Calu3 (cell line): ENCODE measurements around the gene TMEM132A. TPM values are rescaled to one million over a fixed set of nuclear protein-coding genes. Genes with fewer than 3 reads are reported as not detected.

Experiments used
- BruUV-seq: library from RNA; stranded (reverse); fragments of 400-500 nt; replicated peaks from 2 replicates; lab custom pipeline; 2021; lab: Mats Ljungman, UMichigan
- CTCF ChIA-PET: fragments of 300-600 bp; sonication (Branson Sonifier 250); formaldehyde crosslinking; loops from one replicate; lab custom pipeline; 2022; ENCODE audit warnings: antibody characterized with exemption; lab: Charles Lee
- DNase-seq: peaks from one replicate; pipeline ENCODE4 v3.0.0; 2022
- H3K27ac Mint-ChIP-seq: one replicate; pipeline ENCODE4 v1.8.0; 2022; ENCODE audit warnings: mixed read lengths; ENCODE audit not compliant: unreplicated experiment
- H3K27me3 Mint-ChIP-seq: one replicate; pipeline ENCODE4 v1.8.0; 2022; ENCODE audit warnings: mixed read lengths; ENCODE audit not compliant: unreplicated experiment
- H3K36me3 Mint-ChIP-seq: one replicate; pipeline ENCODE4 v1.8.0; 2022; ENCODE audit warnings: mild to moderate bottlenecking, moderate library complexity, mixed read lengths; ENCODE audit not compliant: insufficient read depth, unreplicated experiment
- H3K4me1 Mint-ChIP-seq: one replicate; pipeline ENCODE4 v1.8.0; 2022; ENCODE audit warnings: mild to moderate bottlenecking, low read depth, mixed read lengths; ENCODE audit not compliant: unreplicated experiment
- H3K4me3 Mint-ChIP-seq: one replicate; pipeline ENCODE4 v1.8.0; 2022; ENCODE audit warnings: mild to moderate bottlenecking, low read depth, moderate library complexity, mixed read lengths; ENCODE audit not compliant: unreplicated experiment
- H3K9me3 Mint-ChIP-seq: one replicate; pipeline ENCODE4 v1.8.0; 2022; ENCODE audit warnings: low read depth, mixed read lengths; ENCODE audit not compliant: unreplicated experiment
- CTCF ChIP-seq: fragments of 200-600 bp; IDR thresholded peaks from one replicate; pipeline ENCODE4 v1.8.0; 2022; ENCODE audit warnings: antibody characterized with exemption; ENCODE audit not compliant: unreplicated experiment
- intact Hi-C: fragments of 100-400 bp; cut with micrococcal nuclease; formaldehyde crosslinking; loops from one replicate; pipeline ENCODE4 v1.10.0; 2022; ENCODE audit not compliant: unreplicated experiment
- total RNA-seq: library from RNA; stranded (reverse); gene quantifications from 2 replicates; pipeline ENCODE4 v1.2.3, GENCODE V29; 2022

The TMEM132A gene
- total RNA-seq, 1 experiment from 2014 or later = 116 TPM

DNA sequence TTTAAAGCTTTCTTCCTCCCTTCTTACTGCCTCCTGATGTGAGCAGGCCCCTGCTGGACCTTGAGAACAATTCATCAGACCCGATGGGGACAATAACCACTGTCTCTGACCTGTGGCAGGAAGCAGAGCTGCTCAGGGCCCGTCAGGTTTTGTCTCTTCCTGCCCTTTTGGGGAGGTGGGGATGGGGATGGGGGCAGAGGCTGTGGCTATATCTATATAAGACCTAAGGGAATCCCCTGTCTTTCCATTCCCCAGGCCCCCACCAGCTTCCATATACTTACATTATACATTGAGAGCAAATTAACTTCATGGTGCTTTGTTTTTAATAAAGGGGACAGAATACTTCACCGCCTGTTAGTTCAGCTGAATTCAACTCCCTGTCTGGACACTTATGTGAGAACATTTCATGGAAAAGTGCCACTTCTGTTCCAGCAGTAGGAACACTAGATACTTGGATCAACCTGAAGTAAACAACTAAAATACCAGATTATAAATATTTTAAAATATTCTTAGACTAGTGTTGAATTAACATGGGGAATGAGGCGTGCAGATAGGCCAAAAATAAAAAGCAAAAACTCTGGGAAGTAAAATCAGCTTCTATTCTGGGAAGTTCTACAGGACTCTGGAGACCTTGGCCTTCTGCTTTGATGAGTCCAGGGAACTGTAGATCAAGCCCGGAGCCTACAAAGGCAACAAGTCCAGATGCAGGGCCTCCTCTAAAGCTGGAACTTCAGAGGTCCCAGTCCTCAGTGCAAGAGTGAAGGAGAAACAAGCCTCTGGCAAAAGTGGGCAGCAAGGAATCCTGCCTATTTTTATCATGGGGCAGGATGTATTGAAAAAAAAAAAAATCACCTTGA is 45.8 kb upstream of the TMEM132A start:
- no peak for TF ChIP-seq CTCF
- DNase-seq = no peak
- Mint-ChIP-seq H3K9me3 (no peaks in the 10 kb centered on the region), H3K27ac (no peak overlapping the region), H3K36me3 (no peaks in the 10 kb centered on the region), H3K4me3 (no peak overlapping the region), H3K4me1 (no peaks in the 10 kb centered on the region), H3K27me3 (no peaks in the 10 kb centered on the region)
- CTCF ChIA-PET = no interaction called here
- intact Hi-C loops = no loop called here
- no TSS peak for BruUV-seq

DNA sequence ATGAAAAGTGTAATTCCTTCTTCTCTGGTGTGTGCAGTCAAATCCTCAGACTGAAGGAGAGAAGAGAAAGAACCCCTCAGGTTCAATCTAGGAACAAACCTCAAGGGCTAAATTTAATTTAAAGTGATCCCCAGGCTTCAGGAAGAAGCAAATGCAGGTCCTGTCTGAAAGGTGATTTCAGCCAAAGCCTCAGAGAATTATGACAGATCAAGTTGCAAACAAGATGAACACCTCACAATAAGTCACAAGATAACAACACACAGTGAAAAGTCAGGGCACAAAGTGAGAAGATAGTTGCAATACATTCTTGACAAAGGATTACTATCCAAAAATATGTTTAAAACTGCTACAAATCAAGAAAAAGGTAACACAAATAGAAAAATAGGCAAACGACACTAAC is 45.2 kb upstream of the TMEM132A start:
- Mint-ChIP-seq H3K27ac (no peak overlapping the region), H3K4me1 (no peaks in the 10 kb centered on the region)
- CTCF ChIA-PET = no interaction called here

GRCh38 chr11:60879971-60880588 is 44.2 kb upstream of the TMEM132A start:
- Mint-ChIP-seq H3K27me3 (no peaks in the 10 kb centered on the region), H3K4me1 (no peaks in the 10 kb centered on the region), H3K9me3 (no peaks in the 10 kb centered on the region), H3K36me3 (no peaks in the 10 kb centered on the region), H3K4me3 (no peak overlapping the region), H3K27ac (no peak overlapping the region)
- no peak for DNase-seq
- CTCF ChIA-PET = no interaction called here
- BruUV-seq = no TSS peak
- intact Hi-C loops = no loop called here
- no peak for TF ChIP-seq CTCF

More for the DNA sequence above, 45.2 kb upstream of the TMEM132A start:
- intact Hi-C loops = no loop called here
- no peaks in the 10 kb centered on the region for H3K36me3 Mint-ChIP-seq
- H3K27me3 Mint-ChIP-seq = no peaks in the 10 kb centered on the region
- DNase-seq = no peak
- no TSS peak for BruUV-seq
- H3K9me3 Mint-ChIP-seq = no peaks in the 10 kb centered on the region
- TF ChIP-seq CTCF = no peak
- no peak overlapping the region for H3K4me3 Mint-ChIP-seq

DNA sequence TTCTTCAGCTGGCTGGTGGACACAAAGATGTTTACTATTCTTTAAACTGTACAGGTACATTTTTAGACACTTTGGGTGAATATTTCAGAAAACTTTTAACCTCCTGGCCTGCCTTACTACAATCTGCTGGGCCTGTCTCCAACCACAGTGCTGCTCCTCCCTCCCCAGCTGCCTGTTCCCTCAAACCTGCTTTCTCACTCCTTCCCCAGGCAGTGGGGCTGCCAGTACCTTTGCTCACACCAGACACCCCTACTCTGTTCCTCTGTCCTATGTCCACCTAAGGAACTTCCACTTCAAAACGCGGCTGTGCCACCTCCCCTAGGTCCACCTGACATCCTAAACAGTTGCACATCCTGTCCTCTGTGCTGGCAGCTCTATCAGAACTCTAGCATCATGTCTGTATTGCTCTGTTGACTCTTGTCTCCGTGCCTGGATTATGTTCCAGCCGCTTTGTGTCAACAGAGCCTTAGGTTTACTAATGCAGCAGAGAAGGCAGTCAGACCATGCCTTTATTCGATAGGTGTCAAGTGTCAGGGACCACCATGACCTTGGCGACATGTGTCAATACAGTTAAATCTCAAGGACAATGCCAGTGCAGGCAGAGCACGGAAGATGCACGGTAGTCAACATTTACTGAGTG is 43.5 kb upstream of the TMEM132A start:
- no peak for DNase-seq
- Mint-ChIP-seq H3K9me3 (no peaks in the 10 kb centered on the region), H3K27ac (no peak overlapping the region), H3K4me3 (no peak overlapping the region), H3K4me1 (no peaks in the 10 kb centered on the region), H3K36me3 (no peaks in the 10 kb centered on the region), H3K27me3 (no peaks in the 10 kb centered on the region)
- CTCF ChIA-PET = no interaction called here
- BruUV-seq = no TSS peak
- no peak for TF ChIP-seq CTCF
- intact Hi-C loops = no loop called here
